Stimulated activated CD4-positive, alpha-beta T cell treated with anti-CD3 and anti-CD28 coated beads, TNF-alpha, amount 100 ng/mL, for 48 hours (primary cell): ENCODE measurements around the gene ISCU.
"Not testable (repeated sequence)": the region's sequence is repeated elsewhere in the genome, so short reads cannot be mapped to it uniquely, and the experiment has no call there.

Source experiments
- DNase-seq, 3 donors: peaks; one replicate each; pipeline ENCODE4 v3.0.0-alpha.2; 2020; ENCODE audit warnings: low read depth in 3 of 3

ISCU gene

GRCh38 chr12:108570743-108571608 lies 8.6 kb downstream of the ISCU start:
- no peak for DNase-seq

GRCh38 chr12:108571609-108572165 lies 9.3 kb downstream of the ISCU start:
- DNase-seq, result no peak

- DNase-seq, result no peak
Observed at GRCh38 chr12:108572166-108572790, 9.9 kb downstream of the ISCU start.

GRCh38 chr12:108573317-108573716 lies 10.9 kb downstream of the ISCU start:
- DNase-seq, result no peak

GRCh38 chr12:108574276-108574675 lies 11.9 kb downstream of the ISCU start:
- DNase-seq, result not testable (repeated sequence)

- no peak for DNase-seq
Observed at GRCh38 chr12:108575199-108575912, 13.0 kb downstream of the ISCU start.

GRCh38 chr12:108576660-108577234 lies 14.4 kb downstream of the ISCU start:
- DNase-seq, result no peak

GRCh38 chr12:108577458-108577857 lies 15.1 kb downstream of the ISCU start:
- DNase-seq, result no peak

GRCh38 chr12:108578264-108578663 lies 15.9 kb downstream of the ISCU start:
- no peak for DNase-seq

- DNase-seq, result no peak
Observed at GRCh38 chr12:108578813-108579212, 16.4 kb downstream of the ISCU start.

- no peak for DNase-seq
Observed at GRCh38 chr12:108580531-108580930, 18.1 kb downstream of the ISCU start.

GRCh38 chr12:108581311-108582227 lies 19.2 kb downstream of the ISCU start:
- DNase-seq, result no peak

- no peak for DNase-seq
Observed at GRCh38 chr12:108582509-108582908, 20.1 kb downstream of the ISCU start.

- DNase-seq, result no peak
Observed at GRCh38 chr12:108582978-108583770, 20.8 kb downstream of the ISCU start.

- no peak for DNase-seq
Observed at GRCh38 chr12:108583991-108584390, 21.6 kb downstream of the ISCU start.

GRCh38 chr12:108584456-108585065 lies 22.2 kb downstream of the ISCU start:
- DNase-seq, result no peak

GRCh38 chr12:108585864-108586263 lies 23.5 kb downstream of the ISCU start:
- DNase-seq, result no peak

GRCh38 chr12:108586306-108586705 lies 23.9 kb downstream of the ISCU start:
- no peak for DNase-seq

- no peak for DNase-seq
Observed at GRCh38 chr12:108587826-108588225, 25.4 kb downstream of the ISCU start.
